Epithelial cell of proximal tubule (primary cell): Measurements from ENCODE around the gene TNK2. TPM values are rescaled to one million over a fixed set of nuclear protein-coding genes. Genes with fewer than 3 reads are reported as not detected.
"Not testable (repeated sequence)": the region's sequence is repeated elsewhere in the genome, so short reads cannot be mapped to it uniquely, and the experiment has no call there.

Experiments
- DNase-seq: peaks from one replicate; pipeline ENCODE4 v3.0.0-alpha.2; 2011; ENCODE audit warnings: low read depth
- H3K4me3 ChIP-seq: 2 replicates; pipeline ENCODE4 v1.5.1; 2011; ENCODE audit warnings: low read depth, mild to moderate bottlenecking, low read length
- total RNA-seq: library from RNA; depleted of rRNA; stranded (reverse); fragments of >200 nt; gene quantifications from 2 replicates; pipeline ENCODE4 v1.2.3, GENCODE V29; 2015
- TF ChIP-seq, protein P1 (sequence below): conservative IDR thresholded peaks from 2 replicates; pipeline ENCODE4 v1.5.1; 2012; ENCODE audit warnings: low read depth, mild to moderate bottlenecking, low read length

Gene TNK2
- total RNA-seq, 1 donor from 2014 or later = 21.0 TPM

DNA sequence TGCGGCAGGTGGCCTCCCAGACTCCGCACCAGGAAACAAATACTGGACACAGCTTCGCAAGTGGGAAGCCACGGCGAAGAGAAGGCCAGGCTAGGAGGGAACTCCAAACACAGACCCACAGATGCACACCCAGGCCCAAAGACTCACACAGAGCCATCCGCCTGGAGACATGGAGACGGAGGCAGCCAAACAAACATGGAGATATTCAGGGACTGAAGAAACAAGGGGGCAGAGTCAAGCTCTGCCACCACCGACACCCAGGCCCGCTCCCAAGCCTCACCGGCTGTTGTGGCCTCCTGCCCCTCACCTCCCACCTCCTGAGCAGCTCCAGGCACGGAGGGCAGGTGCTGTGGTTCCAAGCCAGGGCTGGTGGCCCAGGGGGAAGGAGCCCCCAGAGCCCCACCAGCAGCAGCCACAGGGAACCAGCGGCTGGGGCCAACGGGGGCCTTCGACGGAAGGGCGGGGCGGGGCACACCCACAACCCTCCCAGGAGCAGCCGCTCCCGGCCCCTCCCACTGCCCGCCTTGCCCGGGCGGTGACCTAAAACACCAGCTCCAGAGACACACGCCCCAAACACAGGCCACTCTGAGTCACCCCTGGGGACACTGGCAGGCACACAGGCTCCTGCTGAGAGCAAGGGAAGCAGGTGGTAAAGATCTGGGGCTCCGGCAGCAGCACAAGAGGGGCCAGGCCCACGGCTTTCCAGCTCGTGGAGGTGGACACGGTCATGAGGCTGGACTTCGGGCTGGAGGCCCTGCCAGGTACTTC, 31.9 kb downstream of the TNK2 start:
- no peak overlapping the region for H3K4me3 ChIP-seq
- no peak for DNase-seq
- TF ChIP-seq, protein P1, sequence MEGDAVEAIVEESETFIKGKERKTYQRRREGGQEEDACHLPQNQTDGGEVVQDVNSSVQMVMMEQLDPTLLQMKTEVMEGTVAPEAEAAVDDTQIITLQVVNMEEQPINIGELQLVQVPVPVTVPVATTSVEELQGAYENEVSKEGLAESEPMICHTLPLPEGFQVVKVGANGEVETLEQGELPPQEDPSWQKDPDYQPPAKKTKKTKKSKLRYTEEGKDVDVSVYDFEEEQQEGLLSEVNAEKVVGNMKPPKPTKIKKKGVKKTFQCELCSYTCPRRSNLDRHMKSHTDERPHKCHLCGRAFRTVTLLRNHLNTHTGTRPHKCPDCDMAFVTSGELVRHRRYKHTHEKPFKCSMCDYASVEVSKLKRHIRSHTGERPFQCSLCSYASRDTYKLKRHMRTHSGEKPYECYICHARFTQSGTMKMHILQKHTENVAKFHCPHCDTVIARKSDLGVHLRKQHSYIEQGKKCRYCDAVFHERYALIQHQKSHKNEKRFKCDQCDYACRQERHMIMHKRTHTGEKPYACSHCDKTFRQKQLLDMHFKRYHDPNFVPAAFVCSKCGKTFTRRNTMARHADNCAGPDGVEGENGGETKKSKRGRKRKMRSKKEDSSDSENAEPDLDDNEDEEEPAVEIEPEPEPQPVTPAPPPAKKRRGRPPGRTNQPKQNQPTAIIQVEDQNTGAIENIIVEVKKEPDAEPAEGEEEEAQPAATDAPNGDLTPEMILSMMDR = no peak

DNA sequence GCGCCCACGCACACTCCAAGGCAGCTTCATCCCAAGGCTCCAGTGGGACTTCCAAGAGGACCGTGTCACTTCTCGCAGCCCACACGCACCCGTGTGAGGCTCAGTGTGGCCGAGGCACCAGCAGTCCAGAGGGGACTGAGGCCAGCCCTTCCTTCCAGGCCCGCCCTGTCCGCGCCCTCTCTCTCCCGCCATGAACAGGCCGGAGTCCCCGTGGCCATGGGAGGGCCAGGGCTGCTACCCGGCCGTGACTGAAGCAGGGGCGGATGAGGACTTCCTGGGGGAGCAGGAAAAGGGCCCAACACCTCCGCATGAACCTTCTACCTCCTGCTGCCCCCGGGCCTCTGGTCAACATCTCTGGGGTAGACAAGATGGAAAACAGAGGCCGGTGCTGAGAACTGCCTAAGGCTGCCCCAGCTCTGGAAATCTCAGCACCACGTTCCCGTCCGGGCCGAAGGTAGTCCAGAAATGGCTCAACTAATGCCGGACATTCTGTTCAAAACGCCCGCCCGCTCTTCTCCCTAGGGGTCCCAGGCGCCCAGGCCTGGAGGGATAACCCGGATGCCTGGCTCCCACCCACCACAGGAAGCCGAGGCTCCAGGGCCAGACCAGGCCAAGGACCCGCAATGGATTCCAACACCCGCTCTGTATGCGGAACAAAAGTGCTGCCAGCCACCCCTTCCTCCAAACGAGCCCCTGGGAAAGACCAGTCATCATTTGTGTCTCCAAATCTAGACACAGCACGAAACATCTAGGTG, 32.7 kb downstream of the TNK2 start:
- TF ChIP-seq, protein P1 = no peak
- DNase-seq = no peak
- no peak overlapping the region for H3K4me3 ChIP-seq

DNA sequence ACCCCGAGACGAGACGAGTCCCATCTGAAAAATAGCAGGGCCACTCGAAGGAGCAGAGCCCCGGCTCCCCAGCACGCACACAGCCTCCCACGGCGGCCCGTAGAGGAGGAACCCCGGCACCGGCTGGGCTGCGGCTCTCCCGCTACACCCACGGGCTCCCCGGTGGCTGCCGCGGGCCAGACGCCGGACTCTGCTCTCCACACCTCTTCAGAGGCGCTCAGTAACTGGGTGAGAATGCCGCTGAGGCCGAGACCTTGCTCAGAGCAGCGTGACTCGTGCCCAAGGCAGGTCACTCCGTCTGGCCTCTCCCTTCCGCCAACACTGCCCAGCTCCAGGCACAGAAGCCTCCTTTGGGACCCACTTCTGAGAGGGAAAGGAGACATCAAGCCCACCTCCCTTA, 34.4 kb downstream of the TNK2 start:
- TF ChIP-seq, protein P1 = no peak
- no peak for DNase-seq
- H3K4me3 ChIP-seq = no peak overlapping the region

DNA sequence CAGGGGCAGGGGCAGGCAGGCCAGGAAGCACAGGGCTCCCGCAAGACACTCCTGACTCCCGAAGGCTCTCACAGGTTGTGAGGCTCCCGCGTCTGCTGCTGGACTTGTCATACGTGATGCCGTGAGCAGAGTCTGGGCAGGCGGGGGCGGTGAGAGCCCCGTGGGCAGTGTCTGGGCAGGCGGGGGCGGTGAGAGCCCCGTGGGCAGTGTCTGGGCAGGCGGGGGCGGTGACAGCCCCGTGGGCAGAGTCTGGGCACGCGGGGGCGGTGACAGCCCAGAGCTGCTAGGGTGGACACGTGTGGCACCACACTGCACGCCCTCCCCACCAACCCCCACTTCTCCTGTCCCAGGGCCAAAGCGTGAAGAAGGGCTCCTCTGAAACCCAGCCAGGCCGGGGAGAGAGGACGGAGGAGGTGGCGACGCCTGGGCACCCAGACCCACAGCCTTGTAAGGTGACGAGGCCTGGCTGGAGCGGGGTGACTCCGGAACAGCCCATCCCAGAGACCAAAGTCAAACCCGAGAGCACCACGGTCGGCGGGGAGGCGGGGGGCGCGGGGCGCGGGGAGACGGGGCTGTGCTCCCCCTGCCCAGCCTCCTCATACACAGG, 35.0 kb downstream of the TNK2 start:
- DNase-seq = no peak
- TF ChIP-seq, protein P1 = no peak
- H3K4me3 ChIP-seq = no peak overlapping the region

DNA sequence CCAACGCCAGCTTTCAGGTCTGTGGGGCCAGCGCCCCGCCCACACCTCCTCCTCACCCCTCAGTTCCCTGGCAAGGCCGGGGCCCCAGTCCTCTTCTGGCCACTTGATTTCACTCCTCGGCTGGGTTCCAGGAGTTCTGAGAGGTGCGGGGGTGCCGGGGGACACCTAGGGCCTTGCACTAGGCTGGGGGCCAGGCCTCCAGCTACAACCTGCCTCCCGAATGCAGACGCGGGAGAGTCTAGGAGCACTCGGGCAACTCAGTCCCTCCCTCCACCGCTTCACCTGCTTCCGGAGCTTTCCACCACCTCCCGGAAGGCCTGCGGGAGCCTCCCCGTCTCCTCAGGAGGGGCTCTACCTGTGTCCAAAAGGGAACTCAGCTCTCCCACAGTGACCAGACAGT, 35.6 kb downstream of the TNK2 start:
- DNase-seq = no peak
- TF ChIP-seq, protein P1 = no peak
- no peak overlapping the region for H3K4me3 ChIP-seq

DNA sequence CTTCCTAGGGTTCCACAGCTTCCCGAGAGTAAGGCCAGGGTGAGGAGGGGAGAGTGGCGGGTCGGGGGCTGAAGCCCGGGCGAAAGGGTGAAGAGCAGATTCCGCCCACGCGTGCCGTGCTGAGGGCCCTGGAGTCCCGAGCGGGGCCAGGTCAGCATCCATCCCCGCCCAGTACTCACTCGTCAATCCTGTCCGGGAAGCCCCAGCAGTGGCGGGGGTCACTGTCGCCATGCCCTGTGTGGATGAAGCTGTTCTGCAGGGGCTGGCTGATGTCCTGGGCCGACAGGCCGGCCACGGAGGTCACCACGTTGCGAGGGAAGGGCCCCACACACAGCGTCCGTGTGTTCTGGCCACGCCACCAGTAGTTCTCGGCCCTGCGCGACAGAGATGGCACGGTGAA, 36.3 kb downstream of the TNK2 start:
- no peak for DNase-seq
- no peak overlapping the region for H3K4me3 ChIP-seq
- TF ChIP-seq, protein P1 = no peak

DNA sequence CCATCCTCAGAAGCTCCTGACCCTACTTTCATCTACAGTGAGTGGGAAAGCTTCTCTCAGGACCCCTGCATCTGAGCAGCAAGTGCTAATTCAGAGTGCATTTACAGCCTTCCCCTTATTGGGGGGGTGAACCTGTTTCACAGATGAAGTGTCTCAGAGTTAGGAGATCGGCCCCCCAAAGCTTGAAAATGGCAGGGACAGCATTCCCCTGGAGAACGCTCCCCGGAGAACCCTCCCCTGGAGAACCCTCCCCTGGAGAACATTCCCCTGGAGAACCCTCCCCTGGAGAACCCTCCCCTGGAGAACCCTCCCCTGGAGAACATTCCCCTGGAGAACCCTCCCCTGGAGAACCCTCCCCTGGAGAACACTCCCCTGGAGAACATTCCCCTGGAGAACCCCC, 36.7 kb downstream of the TNK2 start:
- DNase-seq, H3K4me3 ChIP-seq: not testable (repeated sequence)
